Measurements from ENCODE around the gene ZMYM4. TPM values are rescaled to one million over a fixed set of nuclear protein-coding genes. Genes with fewer than 3 reads are reported as not detected.

Gene ZMYM4
- polyA plus RNA-seq, 3 donors, result 12.3 to 31.8 (median 26.0) TPM

- H3K36me3 ChIP-seq (replicated peaks in 1 of 2; ENCODE audit: control insufficient read depth in 1 of 2, insufficient read depth in 2 of 2, low read length in 2 of 2), result peaks cover 5 to 18% of the 10 kb centered on the region in 2 donors
- H3K4me3 ChIP-seq (replicated peaks in 1 of 3; ENCODE audit: low read depth in 2 of 3, low read length in 3 of 3), result peak overlapping the region; percentile 25 to 73 (median 52)
- peak overlapping the region; percentile 0 for H3K9ac ChIP-seq (ENCODE audit: insufficient read depth, low read length, poor library complexity, severe bottlenecking)
- H3K79me2 ChIP-seq (ENCODE audit: insufficient read depth, low read length), result peaks cover 57% of the 10 kb centered on the region
- peaks cover 99% of the 10 kb centered on the region in 2 donors for H3K4me1 ChIP-seq (ENCODE audit: control insufficient read depth in 1 of 2, insufficient read depth in 2 of 2, low read length in 2 of 2)
- no peaks in the 10 kb centered on the region for H3K27me3 ChIP-seq (ENCODE audit: control insufficient read depth in 2 of 2, insufficient read depth in 2 of 2, low read length in 2 of 2)
- no peak overlapping the region for H2AFZ ChIP-seq (ENCODE audit: insufficient read depth, low read depth, low read length, poor library complexity, severe bottlenecking)
- peak in 2 of 3 donors; percentile 34 to 69 for DNase-seq
- TF ChIP-seq CTCF (IDR thresholded peaks at IDR 0.05), result no peak
- H3K4me1 Mint-ChIP-seq, result peaks cover 12% of the 10 kb centered on the region
- H3K4me2 ChIP-seq (replicated peaks; ENCODE audit: extremely low read depth, low read length, poor library complexity, severe bottlenecking), result peak overlapping the region; percentile 69
- peaks cover 22 to 24% of the 10 kb centered on the region in 2 donors for H3K36me3 Mint-ChIP-seq
- H3K9me3 Mint-ChIP-seq, result no peaks in the 10 kb centered on the region
- intact Hi-C loops (cut with micrococcal nuclease), result loop anchor here (5.0 to 10.0 kb wide), 3 partner anchors 95 to 110 kb away; partner anchors contain the start of genes KIAA0319L (in 1 of the 2) and NCDN (in 1 of the 2)
- no peaks in the 10 kb centered on the region for H4K20me1 ChIP-seq (ENCODE audit: insufficient read depth, low read length)
- H3K27ac Mint-ChIP-seq, result no peak overlapping the region
- no peak overlapping the region for H3K4me3 Mint-ChIP-seq
- H3K27ac ChIP-seq (ENCODE audit: low read depth in 1 of 2, low read length in 2 of 2), result peak overlapping the region; percentile 77 to 92
- H3K9me3 ChIP-seq (replicated peaks in 1 of 2; ENCODE audit: control insufficient read depth in 1 of 2, insufficient read depth in 1 of 2, low read length in 2 of 2), result no peaks in the 10 kb centered on the region
- H3K27me3 Mint-ChIP-seq (ENCODE audit: low read depth in 3 of 3), result no peaks in the 10 kb centered on the region
Measured at GRCh38 chr1:35447278-35447677, 178.8 kb downstream of the ZMYM4 start.

- no peaks in the 10 kb centered on the region for H4K20me1 ChIP-seq (ENCODE audit: insufficient read depth, low read length)
- Mint-ChIP-seq H3K27me3 (ENCODE audit: low read depth in 3 of 3) (no peaks in the 10 kb centered on the region), H3K9me3 (peaks cover 0 to under 1% (median 0%) of the 10 kb centered on the region in 7 donors), H3K4me3 (peak overlapping the region in 1 of 2 donors; percentile 74), H3K36me3 (peaks cover 17 to 32% of the 10 kb centered on the region in 2 donors), H3K4me1 (peaks cover under 1% of the 10 kb centered on the region), H3K27ac (peak overlapping the region in 1 of 7 donors; percentile 89)
- H3K9me3 ChIP-seq (replicated peaks in 1 of 2; ENCODE audit: control insufficient read depth in 1 of 2, insufficient read depth in 1 of 2, low read length in 2 of 2), result no peaks in the 10 kb centered on the region
- peak overlapping the region; percentile 77 to 92 for H3K27ac ChIP-seq (ENCODE audit: low read depth in 1 of 2, low read length in 2 of 2)
- peaks cover 5 to 14% of the 10 kb centered on the region in 2 donors for H3K36me3 ChIP-seq (replicated peaks in 1 of 2; ENCODE audit: control insufficient read depth in 1 of 2, insufficient read depth in 2 of 2, low read length in 2 of 2)
- H3K4me3 ChIP-seq (replicated peaks in 1 of 3; ENCODE audit: low read depth in 2 of 3, low read length in 3 of 3), result peak overlapping the region in 1 of 3 experiments; percentile 73
- peaks cover 99% of the 10 kb centered on the region in 2 donors for H3K4me1 ChIP-seq (ENCODE audit: control insufficient read depth in 1 of 2, insufficient read depth in 2 of 2, low read length in 2 of 2)
- H3K27me3 ChIP-seq (ENCODE audit: control insufficient read depth in 2 of 2, insufficient read depth in 2 of 2, low read length in 2 of 2), result no peaks in the 10 kb centered on the region
- H3K79me2 ChIP-seq (ENCODE audit: insufficient read depth, low read length), result peaks cover 55% of the 10 kb centered on the region
- peak overlapping the region; percentile 69 for H3K4me2 ChIP-seq (replicated peaks; ENCODE audit: extremely low read depth, low read length, poor library complexity, severe bottlenecking)
- no peak overlapping the region for H2AFZ ChIP-seq (ENCODE audit: insufficient read depth, low read depth, low read length, poor library complexity, severe bottlenecking)
- peak overlapping the region; percentile 0 for H3K9ac ChIP-seq (ENCODE audit: insufficient read depth, low read length, poor library complexity, severe bottlenecking)
- intact Hi-C loops (cut with micrococcal nuclease), result loop anchor here (5.0 to 10.0 kb wide), 3 partner anchors 94 to 109 kb away; partner anchors contain the start of genes KIAA0319L (in 1 of the 2) and NCDN (in 1 of the 2)
- DNase-seq, result peak in 2 of 3 donors; percentile 63 to 86
- WGBS (ENCODE audit: insufficient coverage), result no CpG with 5 or more reads among the region's 3 CpGs
- no peak for TF ChIP-seq CTCF (IDR thresholded peaks at IDR 0.05)
Measured at GRCh38 chr1:35448344-35448801, 179.9 kb downstream of the ZMYM4 start.

Data from CD14-positive monocyte (primary cell).